SK-N-SH treated with all-trans-retinoic acid at 6 μM for 48 hours (cell line): ENCODE measurements around the gene AVPI1.

Experiments
- ATAC-seq: fragments of 200-7000 bp; cut with Tn5 transposase; 3 replicates; pipeline ENCODE4 v1.9.1; 2020; ENCODE audit warnings: mild to moderate bottlenecking, moderate library complexity
- ARNTL ChIP-seq: fragments of 450-650 bp; formaldehyde crosslinking; IDR thresholded peaks from 2 replicates; pipeline ENCODE4 v1.5.0; 2020; ENCODE audit warnings: low read depth, mild to moderate bottlenecking, moderate library complexity, borderline replicate concordance
- BACH2 ChIP-seq: fragments of 250-450 bp; sonication (Bioruptor Pico); IDR thresholded peaks from 2 replicates; pipeline ENCODE4 v1.9.0; 2021; ENCODE audit warnings: mild to moderate bottlenecking, borderline replicate concordance
- CSDC2 ChIP-seq: fragments of 250-450 bp; sonication (Bioruptor Pico); IDR thresholded peaks from 2 replicates; pipeline ENCODE4 v1.5.0; 2020; ENCODE audit warnings: mild to moderate bottlenecking, moderate library complexity
- GLIS3 ChIP-seq: fragments of 250-450 bp; sonication (Bioruptor Pico); IDR thresholded peaks from 2 replicates; pipeline ENCODE4 v1.5.0; 2020; ENCODE audit warnings: mild to moderate bottlenecking, moderate library complexity
- ISL1 ChIP-seq: fragments of 250-450 bp; sonication (Bioruptor Pico); IDR thresholded peaks from 2 replicates; pipeline ENCODE4 v2.1.2; 2022; ENCODE audit warnings: mild to moderate bottlenecking, moderate library complexity
- PPARA ChIP-seq: fragments of 250-450 bp; sonication (Bioruptor Pico); IDR thresholded peaks from 2 replicates; pipeline ENCODE4 v1.5.0; 2020; ENCODE audit warnings: mild to moderate bottlenecking, borderline replicate concordance
- RARB ChIP-seq: fragments of 250-450 bp; sonication (Bioruptor Pico); IDR thresholded peaks from 2 replicates; pipeline ENCODE4 v1.8.0; 2021; ENCODE audit warnings: mild to moderate bottlenecking, moderate library complexity
- SNAI2 ChIP-seq: fragments of 250-450 bp; sonication (Bioruptor Pico); IDR thresholded peaks from 2 replicates; pipeline ENCODE4 v1.5.0; 2020; ENCODE audit warnings: mild to moderate bottlenecking, moderate library complexity
- TCF4 ChIP-seq: fragments of 250-450 bp; sonication (Bioruptor Pico); IDR thresholded peaks from 2 replicates; pipeline ENCODE4 v1.8.0; 2021; ENCODE audit warnings: mild to moderate bottlenecking, moderate library complexity, borderline replicate concordance
- TOX ChIP-seq: fragments of 250-450 bp; sonication (Bioruptor Pico); IDR thresholded peaks from 2 replicates; pipeline ENCODE4 v1.8.0; 2021; ENCODE audit warnings: mild to moderate bottlenecking, moderate library complexity, borderline replicate concordance
- ZC3H10 ChIP-seq: fragments of 250-450 bp; sonication (Bioruptor Pico); IDR thresholded peaks from 2 replicates; pipeline ENCODE4 v1.5.1; 2021; ENCODE audit warnings: mild to moderate bottlenecking, moderate library complexity
- ZFP3 ChIP-seq: fragments of 250-450 bp; sonication (Bioruptor Pico); IDR thresholded peaks from 2 replicates; pipeline ENCODE4 v1.5.0; 2020; ENCODE audit warnings: mild to moderate bottlenecking, moderate library complexity
- ZFP30 ChIP-seq: fragments of 450-650 bp; formaldehyde crosslinking; IDR thresholded peaks from 2 replicates; pipeline ENCODE4 v1.5.0; 2022; ENCODE audit warnings: mild to moderate bottlenecking, moderate library complexity
- ZNF565 ChIP-seq: fragments of 450-650 bp; formaldehyde crosslinking; conservative IDR thresholded peaks from 2 replicates; pipeline ENCODE4 v1.5.0; 2020; ENCODE audit warnings: low read depth, mild to moderate bottlenecking, moderate library complexity
- ZNF70 ChIP-seq: fragments of 450-650 bp; formaldehyde crosslinking; IDR thresholded peaks from 2 replicates; pipeline ENCODE4 v1.5.0; 2020; ENCODE audit warnings: mild to moderate bottlenecking, moderate library complexity
- ZNF8 ChIP-seq: fragments of 450-650 bp; formaldehyde crosslinking; IDR thresholded peaks from 2 replicates; pipeline ENCODE4 v1.5.0; 2020; ENCODE audit warnings: mild to moderate bottlenecking, moderate library complexity
- TF ChIP-seq, protein P1 (sequence below): fragments of 250-450 bp; sonication (Bioruptor Pico); IDR thresholded peaks from 2 replicates; pipeline ENCODE4 v1.8.0; 2021; ENCODE audit warnings: low read depth, mild to moderate bottlenecking, moderate library complexity, borderline replicate concordance
- TF ChIP-seq, protein P2 (sequence below): fragments of 250-450 bp; sonication (Bioruptor Pico); IDR thresholded peaks from 2 replicates; pipeline ENCODE4 v1.8.0; 2020; ENCODE audit warnings: mild to moderate bottlenecking, moderate library complexity, borderline replicate concordance
- TF ChIP-seq, protein P3 (sequence below): fragments of 250-450 bp; sonication (Bioruptor Pico); IDR thresholded peaks from 2 replicates; pipeline ENCODE4 v1.5.1; 2021; ENCODE audit warnings: mild to moderate bottlenecking, moderate library complexity
- TF ChIP-seq, protein P4 (sequence below): fragments of 250-450 bp; sonication (Bioruptor Pico); IDR thresholded peaks from 2 replicates; pipeline ENCODE4 v1.5.0; 2020; ENCODE audit warnings: mild to moderate bottlenecking, moderate library complexity

Gene AVPI1

DNA sequence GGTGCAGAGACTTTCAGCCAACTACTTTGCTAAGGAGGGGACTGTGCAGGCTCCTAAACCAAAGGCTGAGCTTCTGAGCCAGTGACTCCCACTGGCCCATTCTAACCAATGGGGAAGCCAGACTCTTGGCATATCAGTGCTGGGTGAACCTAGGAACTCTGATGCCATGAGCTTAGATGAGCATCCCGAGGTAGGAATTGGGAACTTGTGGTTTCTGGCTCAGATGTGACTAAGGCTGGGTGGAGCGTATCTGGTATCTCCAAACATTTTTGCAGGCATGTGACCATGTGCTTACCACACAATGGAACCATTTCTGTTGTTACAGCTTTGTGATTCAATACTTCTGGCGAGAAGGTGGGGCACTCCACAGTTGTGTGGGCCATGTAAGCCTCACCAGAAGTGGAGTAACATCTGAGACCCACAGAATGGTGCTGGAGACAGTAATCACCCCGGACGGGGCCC lies 2.5 kb upstream of the AVPI1 start:
- ATAC-seq, result no peak
- TF ChIP-seq, protein P1, sequence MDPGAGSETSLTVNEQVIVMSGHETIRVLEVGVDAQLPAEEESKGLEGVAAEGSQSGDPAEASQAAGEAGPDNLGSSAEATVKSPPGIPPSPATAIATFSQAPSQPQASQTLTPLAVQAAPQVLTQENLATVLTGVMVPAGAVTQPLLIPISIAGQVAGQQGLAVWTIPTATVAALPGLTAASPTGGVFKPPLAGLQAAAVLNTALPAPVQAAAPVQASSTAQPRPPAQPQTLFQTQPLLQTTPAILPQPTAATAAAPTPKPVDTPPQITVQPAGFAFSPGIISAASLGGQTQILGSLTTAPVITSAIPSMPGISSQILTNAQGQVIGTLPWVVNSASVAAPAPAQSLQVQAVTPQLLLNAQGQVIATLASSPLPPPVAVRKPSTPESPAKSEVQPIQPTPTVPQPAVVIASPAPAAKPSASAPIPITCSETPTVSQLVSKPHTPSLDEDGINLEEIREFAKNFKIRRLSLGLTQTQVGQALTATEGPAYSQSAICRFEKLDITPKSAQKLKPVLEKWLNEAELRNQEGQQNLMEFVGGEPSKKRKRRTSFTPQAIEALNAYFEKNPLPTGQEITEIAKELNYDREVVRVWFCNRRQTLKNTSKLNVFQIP (CRISPR knock-in tag), result no peak
- TF ChIP-seq SNAI2 (CRISPR knock-in tag), result no peak
- no peak for TF ChIP-seq TOX (CRISPR knock-in tag)
- TF ChIP-seq, protein P2, sequence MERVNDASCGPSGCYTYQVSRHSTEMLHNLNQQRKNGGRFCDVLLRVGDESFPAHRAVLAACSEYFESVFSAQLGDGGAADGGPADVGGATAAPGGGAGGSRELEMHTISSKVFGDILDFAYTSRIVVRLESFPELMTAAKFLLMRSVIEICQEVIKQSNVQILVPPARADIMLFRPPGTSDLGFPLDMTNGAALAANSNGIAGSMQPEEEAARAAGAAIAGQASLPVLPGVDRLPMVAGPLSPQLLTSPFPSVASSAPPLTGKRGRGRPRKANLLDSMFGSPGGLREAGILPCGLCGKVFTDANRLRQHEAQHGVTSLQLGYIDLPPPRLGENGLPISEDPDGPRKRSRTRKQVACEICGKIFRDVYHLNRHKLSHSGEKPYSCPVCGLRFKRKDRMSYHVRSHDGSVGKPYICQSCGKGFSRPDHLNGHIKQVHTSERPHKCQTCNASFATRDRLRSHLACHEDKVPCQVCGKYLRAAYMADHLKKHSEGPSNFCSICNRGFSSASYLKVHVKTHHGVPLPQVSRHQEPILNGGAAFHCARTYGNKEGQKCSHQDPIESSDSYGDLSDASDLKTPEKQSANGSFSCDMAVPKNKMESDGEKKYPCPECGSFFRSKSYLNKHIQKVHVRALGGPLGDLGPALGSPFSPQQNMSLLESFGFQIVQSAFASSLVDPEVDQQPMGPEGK (CRISPR knock-in tag), result no peak
- TF ChIP-seq ARNTL (CRISPR knock-in tag), result no peak
- TF ChIP-seq TCF4 (CRISPR knock-in tag), result no peak
- TF ChIP-seq ISL1 (CRISPR knock-in tag), result no peak
- no peak for TF ChIP-seq CSDC2

DNA sequence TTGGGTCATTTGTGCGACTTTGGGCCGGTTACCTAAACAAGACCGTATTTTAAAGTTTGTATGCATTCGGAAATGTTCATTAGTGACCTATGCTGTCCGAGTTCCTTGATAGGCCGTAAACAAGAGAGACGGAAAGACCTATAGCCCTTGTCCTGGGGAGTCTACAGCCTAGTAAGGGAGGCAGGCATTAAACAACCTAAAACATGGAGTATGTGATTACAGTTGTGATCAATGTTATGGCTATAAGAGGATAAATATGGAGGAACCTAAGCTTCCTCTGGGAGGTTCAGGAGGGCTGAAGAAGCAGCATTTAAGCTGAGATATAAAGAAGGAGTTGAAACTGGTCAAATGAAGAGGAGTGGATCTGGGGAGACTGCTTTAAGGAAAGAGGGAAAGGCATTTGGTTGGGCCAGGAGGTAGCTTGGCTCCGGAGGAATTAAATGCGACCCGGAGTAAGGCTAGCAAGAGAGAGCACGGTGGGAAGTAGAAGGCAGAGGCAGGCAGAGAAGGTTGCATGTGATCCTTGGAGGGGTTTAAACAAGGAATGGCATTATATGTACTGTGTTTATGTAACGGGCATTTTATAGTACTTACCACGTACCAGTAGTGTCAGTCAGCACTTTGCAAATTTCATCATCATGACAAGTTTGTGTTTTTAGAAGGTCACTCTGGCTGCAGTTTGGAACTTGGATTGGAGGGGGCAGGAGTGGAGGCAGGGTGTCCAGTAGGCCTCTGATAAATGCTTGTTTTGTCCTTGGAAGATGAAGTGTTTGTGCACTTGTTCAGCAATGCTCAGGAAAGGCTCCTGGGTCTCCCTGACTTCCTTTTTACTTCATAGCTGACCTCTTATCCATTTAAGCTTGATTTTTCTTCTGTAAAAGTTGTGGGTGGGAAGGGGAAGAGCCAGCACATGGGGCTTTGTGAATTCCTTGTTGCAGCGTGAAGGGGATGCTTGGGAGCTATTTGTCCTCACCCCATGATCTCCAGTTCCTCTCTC lies 1.0 kb upstream of the AVPI1 start:
- TF ChIP-seq TCF4 (CRISPR knock-in tag) (no peak), ZNF70 (CRISPR knock-in tag) (no peak), BACH2 (no peak), ZNF8 (no peak), RARB (CRISPR knock-in tag) (no peak)
- TF ChIP-seq, protein P3, sequence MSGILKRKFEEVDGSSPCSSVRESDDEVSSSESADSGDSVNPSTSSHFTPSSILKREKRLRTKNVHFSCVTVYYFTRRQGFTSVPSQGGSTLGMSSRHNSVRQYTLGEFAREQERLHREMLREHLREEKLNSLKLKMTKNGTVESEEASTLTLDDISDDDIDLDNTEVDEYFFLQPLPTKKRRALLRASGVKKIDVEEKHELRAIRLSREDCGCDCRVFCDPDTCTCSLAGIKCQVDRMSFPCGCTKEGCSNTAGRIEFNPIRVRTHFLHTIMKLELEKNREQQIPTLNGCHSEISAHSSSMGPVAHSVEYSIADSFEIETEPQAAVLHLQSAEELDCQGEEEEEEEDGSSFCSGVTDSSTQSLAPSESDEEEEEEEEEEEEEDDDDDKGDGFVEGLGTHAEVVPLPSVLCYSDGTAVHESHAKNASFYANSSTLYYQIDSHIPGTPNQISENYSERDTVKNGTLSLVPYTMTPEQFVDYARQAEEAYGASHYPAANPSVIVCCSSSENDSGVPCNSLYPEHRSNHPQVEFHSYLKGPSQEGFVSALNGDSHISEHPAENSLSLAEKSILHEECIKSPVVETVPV (CRISPR knock-in tag), result no peak
- TF ChIP-seq, protein P4, sequence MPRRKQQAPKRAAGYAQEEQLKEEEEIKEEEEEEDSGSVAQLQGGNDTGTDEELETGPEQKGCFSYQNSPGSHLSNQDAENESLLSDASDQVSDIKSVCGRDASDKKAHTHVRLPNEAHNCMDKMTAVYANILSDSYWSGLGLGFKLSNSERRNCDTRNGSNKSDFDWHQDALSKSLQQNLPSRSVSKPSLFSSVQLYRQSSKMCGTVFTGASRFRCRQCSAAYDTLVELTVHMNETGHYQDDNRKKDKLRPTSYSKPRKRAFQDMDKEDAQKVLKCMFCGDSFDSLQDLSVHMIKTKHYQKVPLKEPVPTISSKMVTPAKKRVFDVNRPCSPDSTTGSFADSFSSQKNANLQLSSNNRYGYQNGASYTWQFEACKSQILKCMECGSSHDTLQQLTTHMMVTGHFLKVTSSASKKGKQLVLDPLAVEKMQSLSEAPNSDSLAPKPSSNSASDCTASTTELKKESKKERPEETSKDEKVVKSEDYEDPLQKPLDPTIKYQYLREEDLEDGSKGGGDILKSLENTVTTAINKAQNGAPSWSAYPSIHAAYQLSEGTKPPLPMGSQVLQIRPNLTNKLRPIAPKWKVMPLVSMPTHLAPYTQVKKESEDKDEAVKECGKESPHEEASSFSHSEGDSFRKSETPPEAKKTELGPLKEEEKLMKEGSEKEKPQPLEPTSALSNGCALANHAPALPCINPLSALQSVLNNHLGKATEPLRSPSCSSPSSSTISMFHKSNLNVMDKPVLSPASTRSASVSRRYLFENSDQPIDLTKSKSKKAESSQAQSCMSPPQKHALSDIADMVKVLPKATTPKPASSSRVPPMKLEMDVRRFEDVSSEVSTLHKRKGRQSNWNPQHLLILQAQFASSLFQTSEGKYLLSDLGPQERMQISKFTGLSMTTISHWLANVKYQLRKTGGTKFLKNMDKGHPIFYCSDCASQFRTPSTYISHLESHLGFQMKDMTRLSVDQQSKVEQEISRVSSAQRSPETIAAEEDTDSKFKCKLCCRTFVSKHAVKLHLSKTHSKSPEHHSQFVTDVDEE (CRISPR knock-in tag), result no peak
- no peak for ATAC-seq

DNA sequence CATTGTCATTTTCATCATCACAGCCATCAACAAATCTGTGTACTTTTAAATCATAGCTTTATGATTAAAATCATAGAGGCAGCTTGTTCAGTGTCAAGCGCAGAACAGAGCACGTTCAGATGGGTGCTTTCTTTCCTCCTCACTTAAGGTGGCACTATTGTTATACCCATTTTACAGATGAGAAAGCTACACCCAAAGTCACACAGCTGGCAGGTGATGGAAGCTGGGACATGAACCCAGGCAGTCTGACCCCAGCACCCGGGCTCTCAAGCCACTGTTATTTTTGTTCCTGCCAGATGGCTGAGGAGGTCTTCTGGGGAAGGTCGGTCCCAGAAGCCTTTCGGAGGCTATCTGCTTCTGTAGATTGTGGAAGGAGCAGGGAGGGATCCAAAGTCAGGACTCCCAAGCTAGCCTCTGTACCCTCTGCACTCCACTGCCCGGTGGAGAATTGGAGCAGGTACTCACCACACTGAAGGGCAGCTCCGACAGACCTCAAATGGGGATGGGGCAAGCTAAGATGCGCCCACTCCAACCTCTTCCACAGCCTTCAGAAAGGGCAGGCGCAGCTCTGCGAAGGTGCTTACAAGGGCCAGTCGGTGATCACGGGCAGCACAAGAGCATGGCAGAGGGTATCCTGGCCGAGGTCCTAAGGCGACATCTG lies 610 bp downstream of the AVPI1 start:
- ATAC-seq, result peak; percentile 36
- TF ChIP-seq, protein P4 (CRISPR knock-in tag), result no peak
- no peak for TF ChIP-seq ZFP3
- no peak for TF ChIP-seq GLIS3 (CRISPR knock-in tag)
- no peak for TF ChIP-seq ZFP30
- TF ChIP-seq, protein P3 (CRISPR knock-in tag), result no peak
- TF ChIP-seq ZNF565 (CRISPR knock-in tag), result no peak
- TF ChIP-seq PPARA (CRISPR knock-in tag), result no peak
- TF ChIP-seq ZNF8, result no peak
- TF ChIP-seq TCF4 (CRISPR knock-in tag), result no peak
- no peak for TF ChIP-seq RARB (CRISPR knock-in tag)
- TF ChIP-seq ZC3H10 (CRISPR knock-in tag), result no peak
- TF ChIP-seq, protein P1 (CRISPR knock-in tag), result no peak
- no peak for TF ChIP-seq BACH2
- no peak for TF ChIP-seq CSDC2
- no peak for TF ChIP-seq ZNF70 (CRISPR knock-in tag)
- TF ChIP-seq TOX (CRISPR knock-in tag), result no peak
- no peak for TF ChIP-seq ARNTL (CRISPR knock-in tag)
